ENCODE results near the gene SYNRG. TPM values are rescaled to one million over a fixed set of nuclear protein-coding genes. Genes with fewer than 3 reads are reported as not detected.

The SYNRG gene
- total and polyA plus RNA-seq, 2 donors = 11.5 to 36.6 TPM

DNA sequence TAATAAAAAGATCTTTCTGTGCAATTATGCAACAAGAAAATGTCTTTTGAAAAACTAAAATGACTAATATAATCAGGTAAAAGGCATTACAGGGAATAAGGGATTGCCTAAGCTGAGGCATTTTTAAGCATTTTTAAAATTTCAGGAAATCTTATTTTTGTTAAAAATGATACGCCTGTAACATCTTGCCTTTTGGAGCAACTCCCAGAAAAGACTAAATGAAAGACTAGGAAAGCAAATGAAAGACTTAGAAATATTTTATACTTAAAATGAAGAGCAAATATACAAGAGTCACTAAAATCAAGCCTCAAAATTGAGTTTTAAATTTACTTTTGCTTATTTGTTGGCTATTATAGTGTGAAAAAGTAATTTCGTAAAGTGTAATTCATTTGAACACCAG is 63.7 kb downstream of the SYNRG start:
- Histone ChIP-seq H3K36me3 (ENCODE audit: insufficient read depth) (peaks cover 9% of the 10 kb centered on the region), H3K4me3 (ENCODE audit: low read depth, low read length) (no peak overlapping the region), H3K27ac (ENCODE audit: low read depth) (no peak overlapping the region), H3K4me1 (ENCODE audit: insufficient read depth) (no peaks in the 10 kb centered on the region)
- WGBS = 82% methylated on average over 2 of the region's 2 CpGs
- DNase-seq (ENCODE audit: extremely low spot score) = no peak

DNA sequence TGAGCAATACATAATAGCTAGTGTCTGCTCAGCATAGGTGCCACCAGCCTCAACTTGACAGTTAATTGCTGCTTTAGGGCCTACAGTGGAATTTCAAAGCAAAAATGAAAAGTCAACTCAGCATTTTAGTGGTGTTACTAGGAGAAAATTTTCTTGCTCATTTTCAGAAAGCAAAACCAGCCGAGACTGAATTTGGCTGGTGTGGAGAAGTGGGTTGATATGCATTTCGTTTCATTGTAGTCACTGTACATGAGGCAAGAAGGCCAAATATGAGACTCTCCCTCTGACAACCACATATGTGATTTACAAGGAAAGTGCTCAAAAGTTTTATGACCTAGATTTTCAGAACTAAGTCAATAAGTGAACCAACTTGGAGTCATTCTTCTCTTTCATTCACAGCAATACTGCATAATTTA is 65.6 kb downstream of the SYNRG start:
- H3K4me3 ChIP-seq (ENCODE audit: low read depth, low read length) = no peak overlapping the region
- no peak for DNase-seq (ENCODE audit: extremely low spot score)
- H3K36me3 ChIP-seq (ENCODE audit: insufficient read depth) = peaks cover 12% of the 10 kb centered on the region
- no peak overlapping the region for H3K27ac ChIP-seq (ENCODE audit: low read depth)
- 75% methylated on average over 2 of the region's 2 CpGs for WGBS
- no peaks in the 10 kb centered on the region for H3K4me1 ChIP-seq (ENCODE audit: insufficient read depth)

DNA sequence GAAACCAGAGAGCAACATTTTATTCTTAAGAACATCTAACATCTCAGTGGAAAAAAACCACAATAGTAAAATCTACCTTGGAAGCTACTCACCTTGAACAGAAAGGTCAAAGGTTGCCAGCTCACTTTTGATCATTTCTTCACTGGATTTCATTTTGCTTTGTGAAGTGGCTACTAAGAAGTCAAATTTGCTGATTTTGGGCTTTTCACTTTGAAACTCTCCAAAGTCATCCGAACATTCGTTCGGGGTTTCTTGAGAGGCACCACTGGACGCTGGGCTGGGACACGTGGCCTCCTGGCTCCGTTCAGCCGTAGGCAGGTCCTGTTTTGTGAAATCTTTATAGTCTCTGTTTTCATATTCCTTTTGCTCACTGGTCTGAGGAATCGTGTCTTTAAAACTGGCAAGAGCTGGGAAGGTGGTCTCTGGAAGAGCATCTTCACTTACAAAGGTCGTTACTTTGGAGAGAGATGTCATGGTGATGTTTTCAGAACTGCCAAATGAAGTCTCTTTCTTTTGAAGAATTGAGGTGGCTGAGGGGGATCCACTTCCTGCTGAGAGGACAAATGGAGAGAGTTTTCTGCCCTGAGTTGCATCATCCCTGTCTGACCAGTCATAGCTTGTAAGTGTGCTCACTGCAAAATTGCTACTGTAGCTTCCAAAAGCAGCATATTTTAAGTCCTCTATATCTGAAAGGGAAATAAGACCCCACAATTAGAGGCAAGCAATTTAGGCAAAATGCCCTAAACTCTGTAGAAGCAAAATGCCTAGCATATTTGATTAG is 67.1 kb downstream of the SYNRG start:
- WGBS = 93% methylated on average over 9 of the region's 9 CpGs
- no peak for DNase-seq (ENCODE audit: extremely low spot score)
- Histone ChIP-seq H3K4me1 (ENCODE audit: insufficient read depth) (no peaks in the 10 kb centered on the region), H3K36me3 (ENCODE audit: insufficient read depth) (peaks cover 12% of the 10 kb centered on the region), H3K4me3 (ENCODE audit: low read depth, low read length) (no peak overlapping the region), H3K27ac (ENCODE audit: low read depth) (no peak overlapping the region)

DNA sequence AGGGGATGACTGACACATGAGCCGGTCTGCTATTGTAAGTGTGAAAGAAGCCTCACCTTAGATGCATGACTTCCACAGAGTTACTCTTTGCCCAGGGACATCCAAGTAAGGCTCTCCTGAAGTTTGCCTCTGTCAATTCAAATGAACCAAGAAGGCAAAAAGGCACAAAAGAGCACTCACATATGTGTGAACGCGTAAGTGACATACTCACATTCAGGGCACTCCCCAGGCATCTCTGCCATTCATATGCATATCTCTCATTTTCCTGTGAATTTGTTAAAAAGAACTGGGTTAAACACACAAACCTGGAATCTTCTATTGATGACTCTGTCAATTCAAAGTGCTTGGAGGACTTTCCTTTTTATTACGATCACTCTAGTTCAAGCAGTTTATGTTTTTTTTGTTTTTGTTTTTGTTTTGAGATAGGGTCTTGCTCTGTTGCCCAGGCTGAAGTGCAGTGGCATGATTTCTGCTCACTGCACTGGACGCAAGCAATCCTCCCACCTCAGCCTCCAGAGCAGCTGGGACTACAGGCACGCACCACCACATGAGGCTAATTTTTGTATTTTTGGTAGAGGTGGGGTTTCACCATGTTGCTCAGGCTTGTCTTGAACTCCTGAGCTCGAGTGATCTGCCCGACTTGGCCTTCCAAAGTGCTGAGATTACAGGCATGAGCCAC is 70.1 kb downstream of the SYNRG start:
- no peaks in the 10 kb centered on the region for H3K4me1 ChIP-seq (ENCODE audit: insufficient read depth)
- 93% methylated on average over 8 of the region's 8 CpGs for WGBS
- H3K4me3 ChIP-seq (ENCODE audit: low read depth, low read length) = no peak overlapping the region
- peaks cover 16% of the 10 kb centered on the region for H3K36me3 ChIP-seq (ENCODE audit: insufficient read depth)
- no peak for DNase-seq (ENCODE audit: extremely low spot score)
- no peak overlapping the region for H3K27ac ChIP-seq (ENCODE audit: low read depth)

DNA sequence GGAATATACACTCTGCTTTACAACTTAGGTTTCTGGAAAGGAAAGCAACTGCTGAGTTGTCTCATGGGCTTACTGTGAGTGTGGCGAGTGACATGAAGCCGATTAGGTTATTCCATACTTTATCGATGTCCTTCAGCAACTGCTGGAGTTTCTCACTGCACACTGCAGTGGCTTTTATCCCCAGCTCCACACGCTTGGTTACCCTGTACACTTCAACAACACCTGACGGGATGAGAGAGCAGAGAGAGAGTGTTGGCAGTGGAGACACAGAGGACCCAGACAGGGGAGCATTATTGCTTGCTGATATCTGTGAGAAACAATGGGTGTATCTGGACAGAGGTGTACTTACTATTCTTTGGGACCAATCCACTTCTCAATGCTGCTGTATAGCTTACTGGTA is 73.3 kb downstream of the SYNRG start:
- peaks cover 11% of the 10 kb centered on the region for H3K36me3 ChIP-seq (ENCODE audit: insufficient read depth)
- WGBS = 92% methylated on average over 5 of the region's 5 CpGs
- no peaks in the 10 kb centered on the region for H3K4me1 ChIP-seq (ENCODE audit: insufficient read depth)
- DNase-seq (ENCODE audit: extremely low spot score) = no peak
- H3K4me3 ChIP-seq (ENCODE audit: low read depth, low read length) = no peak overlapping the region
- H3K27ac ChIP-seq (ENCODE audit: low read depth) = no peak overlapping the region

DNA sequence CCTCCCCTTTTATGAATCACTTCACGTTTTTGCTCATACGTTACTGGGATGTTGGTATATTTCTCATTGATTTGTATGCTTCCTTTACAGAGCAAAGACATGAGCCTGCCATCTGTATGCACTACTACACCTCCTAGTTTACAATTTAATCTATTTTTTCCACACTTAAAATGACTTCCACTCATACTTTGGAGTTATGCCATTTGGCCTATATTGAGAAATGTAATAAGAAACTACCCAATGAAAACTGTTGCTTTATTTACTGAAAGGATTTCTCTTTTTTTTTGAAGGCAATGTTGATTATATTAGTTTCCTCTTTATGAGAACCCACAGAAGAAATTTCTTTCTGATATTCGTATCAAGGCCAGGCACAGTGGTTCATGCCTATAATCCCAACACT is 76.5 kb downstream of the SYNRG start:
- Histone ChIP-seq H3K27ac (ENCODE audit: low read depth) (no peak overlapping the region), H3K36me3 (ENCODE audit: insufficient read depth) (peaks cover 6% of the 10 kb centered on the region), H3K4me1 (ENCODE audit: insufficient read depth) (no peaks in the 10 kb centered on the region), H3K4me3 (ENCODE audit: low read depth, low read length) (no peak overlapping the region)
- no peak for DNase-seq (ENCODE audit: extremely low spot score)
- 75% methylated on average over 3 of the region's 3 CpGs for WGBS

DNA sequence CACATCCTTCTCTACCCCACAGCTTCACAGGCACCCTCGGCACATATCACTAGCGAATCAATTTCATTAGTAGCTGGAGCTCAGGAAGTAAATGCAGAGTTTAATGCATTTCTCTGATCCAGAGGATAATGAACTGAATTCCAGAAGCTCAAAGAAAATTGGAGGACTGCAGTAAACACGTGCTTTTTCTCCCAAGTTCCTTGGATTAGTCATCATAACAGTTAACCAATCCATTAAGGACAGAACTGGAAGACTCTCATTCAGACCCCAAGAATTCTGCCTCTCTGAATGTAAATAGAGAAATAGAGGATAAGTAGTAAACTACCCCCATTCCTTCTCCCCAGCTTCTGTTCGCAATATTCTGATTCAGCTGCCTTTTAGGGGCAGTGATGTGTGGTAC is 78.8 kb downstream of the SYNRG start:
- Histone ChIP-seq H3K4me1 (ENCODE audit: insufficient read depth) (no peaks in the 10 kb centered on the region), H3K36me3 (ENCODE audit: insufficient read depth) (peaks cover 2% of the 10 kb centered on the region), H3K4me3 (ENCODE audit: low read depth, low read length) (no peak overlapping the region), H3K27ac (ENCODE audit: low read depth) (no peak overlapping the region)
- no peak for DNase-seq (ENCODE audit: extremely low spot score)
- 87% methylated on average over 4 of the region's 4 CpGs for WGBS

DNA sequence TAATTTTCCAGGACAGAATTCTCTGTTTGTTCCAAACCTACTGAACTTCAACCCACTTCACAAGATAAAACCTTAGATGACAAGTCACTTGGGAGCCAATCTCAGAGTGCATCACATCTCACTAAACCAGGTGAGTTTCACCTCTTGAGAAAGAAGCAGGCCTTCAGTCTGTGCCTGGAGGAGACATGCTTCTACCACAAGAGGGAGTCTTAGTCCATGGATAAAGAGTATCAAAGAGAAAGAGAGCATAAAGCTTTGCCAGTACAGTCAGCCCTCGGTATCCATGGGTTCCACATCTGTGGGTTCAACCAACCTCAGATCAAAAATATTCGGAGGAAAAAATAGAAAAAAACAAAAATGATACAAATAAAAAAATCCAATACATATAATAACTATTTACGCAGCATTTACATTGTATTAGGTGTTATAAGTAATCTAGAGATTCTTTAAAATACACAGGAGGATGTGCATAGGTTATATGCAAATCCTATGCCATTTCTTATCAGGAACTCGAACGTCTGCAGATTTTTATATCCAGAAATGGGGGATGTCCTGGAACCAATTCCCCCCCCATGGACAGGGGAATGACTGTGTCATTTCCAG is 81.9 kb downstream of the SYNRG start:
- no peaks in the 10 kb centered on the region for H3K4me1 ChIP-seq (ENCODE audit: insufficient read depth)
- no peak overlapping the region for H3K27ac ChIP-seq (ENCODE audit: low read depth)
- WGBS = 55% methylated on average over 5 of the region's 5 CpGs
- DNase-seq (ENCODE audit: extremely low spot score) = peak; percentile 25
- H3K4me3 ChIP-seq (ENCODE audit: low read depth, low read length) = no peak overlapping the region
- peaks cover 2% of the 10 kb centered on the region for H3K36me3 ChIP-seq (ENCODE audit: insufficient read depth)

DNA sequence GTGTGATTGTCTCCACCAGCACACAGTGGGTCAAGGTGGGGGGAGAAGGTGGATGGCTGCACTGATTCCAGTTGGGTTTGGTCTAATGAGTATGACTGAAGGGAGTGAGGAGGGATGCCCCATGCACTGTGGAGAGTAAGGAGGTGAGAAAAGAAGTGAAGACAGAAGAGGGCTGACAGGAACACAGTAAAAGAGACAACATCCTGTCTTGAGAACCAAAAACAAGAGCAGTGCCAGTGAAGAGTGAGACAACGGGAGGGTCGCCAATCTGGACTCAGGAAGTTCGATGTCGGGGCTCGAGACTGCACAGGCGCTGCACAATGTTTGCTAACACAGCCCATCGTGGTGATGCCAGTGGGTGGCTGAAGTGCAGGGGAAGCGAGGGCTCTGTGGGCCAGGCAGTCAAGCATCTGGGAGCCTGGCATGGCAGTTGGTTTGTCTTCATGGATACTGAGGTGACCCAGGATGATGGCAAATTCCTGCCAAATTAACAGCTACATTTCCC is 85.5 kb downstream of the SYNRG start:
- H3K36me3 ChIP-seq (ENCODE audit: insufficient read depth) = no peaks in the 10 kb centered on the region
- no peak overlapping the region for H3K4me3 ChIP-seq (ENCODE audit: low read depth, low read length)
- no peaks in the 10 kb centered on the region for H3K4me1 ChIP-seq (ENCODE audit: insufficient read depth)
- H3K27ac ChIP-seq (ENCODE audit: low read depth) = no peak overlapping the region
- DNase-seq (ENCODE audit: extremely low spot score) = no peak
- 79% methylated on average over 8 of the region's 8 CpGs for WGBS

DNA sequence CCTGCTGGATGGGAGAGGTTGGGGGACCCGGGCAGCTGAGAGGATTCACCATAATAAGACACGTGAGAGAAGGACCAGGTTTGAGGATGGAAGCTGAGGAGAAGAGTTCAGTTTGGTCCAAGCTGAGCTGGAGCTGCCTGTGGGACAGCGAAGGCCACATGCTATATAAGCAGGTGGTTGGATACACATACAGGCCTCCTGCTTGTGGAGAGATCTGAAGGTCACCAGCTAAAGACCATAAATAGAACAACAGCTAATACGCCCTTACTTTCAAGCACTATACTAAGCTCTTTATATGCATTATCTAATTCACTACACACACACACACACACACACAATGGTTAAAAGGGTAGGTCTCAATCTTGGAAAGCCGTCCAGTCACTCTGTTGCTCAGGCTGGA is 87.4 kb downstream of the SYNRG start:
- H3K36me3 ChIP-seq (ENCODE audit: insufficient read depth) = no peaks in the 10 kb centered on the region
- no peak for DNase-seq (ENCODE audit: extremely low spot score)
- 92% methylated on average over 5 of the region's 5 CpGs for WGBS

DNA sequence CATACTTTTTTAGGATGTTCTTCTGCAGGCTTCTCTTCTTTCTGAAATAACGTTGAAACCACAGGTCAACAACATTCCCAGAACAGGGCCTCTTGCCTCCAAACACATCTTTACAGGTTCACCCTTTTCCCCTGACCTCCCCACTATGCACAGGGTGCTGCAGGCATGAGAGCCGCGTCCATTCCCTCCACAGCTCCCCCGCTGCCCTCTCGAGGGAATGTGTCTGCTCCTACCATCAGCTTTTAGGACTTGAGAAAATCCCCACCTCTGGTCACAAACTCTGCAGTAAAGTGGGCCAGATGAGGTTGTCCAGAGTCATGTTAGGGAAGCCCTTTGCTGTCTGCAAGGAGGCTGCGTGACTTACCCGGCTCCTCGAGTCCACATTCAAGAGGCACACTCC is 89.0 kb downstream of the SYNRG start:
- DNase-seq (ENCODE audit: extremely low spot score) = no peak
- Histone ChIP-seq H3K27ac (ENCODE audit: low read depth) (no peak overlapping the region), H3K36me3 (ENCODE audit: insufficient read depth) (no peaks in the 10 kb centered on the region), H3K4me3 (ENCODE audit: low read depth, low read length) (no peak overlapping the region), H3K4me1 (ENCODE audit: insufficient read depth) (no peaks in the 10 kb centered on the region)
- 77% methylated on average over 8 of the region's 8 CpGs for WGBS

More for the DNA sequence above, 87.4 kb downstream of the SYNRG start:
- Histone ChIP-seq H3K27ac (ENCODE audit: low read depth) (no peak overlapping the region), H3K4me3 (ENCODE audit: low read depth, low read length) (no peak overlapping the region), H3K4me1 (ENCODE audit: insufficient read depth) (no peaks in the 10 kb centered on the region)

DNA sequence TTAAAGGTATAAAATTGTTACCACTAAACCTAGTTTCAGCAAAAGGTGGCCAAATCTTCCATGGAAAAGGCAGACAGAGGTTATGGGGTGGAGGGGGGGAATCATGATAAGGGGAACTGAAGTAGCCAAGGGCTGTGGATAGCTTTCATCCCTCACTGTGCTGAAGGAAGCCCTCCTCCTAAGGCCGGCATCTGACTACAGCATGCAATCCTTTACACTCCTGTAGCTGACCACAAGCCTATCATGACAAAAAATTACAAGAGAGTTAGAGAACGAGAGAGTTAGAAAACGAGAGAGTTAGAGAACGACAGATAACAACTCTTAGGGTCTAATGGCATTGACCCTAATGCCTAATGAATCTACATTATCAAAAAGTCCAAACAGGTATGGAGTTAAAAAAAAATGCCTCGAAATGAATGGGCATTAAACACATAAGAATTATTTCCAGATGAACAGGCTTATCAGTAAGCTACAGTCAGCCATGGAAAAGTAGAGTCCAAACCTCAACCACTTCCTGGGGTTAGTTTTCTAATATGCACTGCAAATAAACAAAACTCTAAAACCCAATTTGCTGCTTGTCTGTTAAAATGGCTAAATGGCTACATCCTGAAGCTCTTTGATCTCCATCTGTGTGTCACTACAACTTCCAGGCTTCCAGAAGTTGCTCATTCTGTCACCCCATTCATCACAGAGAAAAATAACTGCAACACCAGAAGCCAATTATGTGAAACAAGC is 89.8 kb downstream of the SYNRG start:
- no peaks in the 10 kb centered on the region for H3K4me1 ChIP-seq (ENCODE audit: insufficient read depth)
- H3K36me3 ChIP-seq (ENCODE audit: insufficient read depth) = no peaks in the 10 kb centered on the region
- WGBS = 62% methylated on average over 5 of the region's 5 CpGs
- no peak overlapping the region for H3K27ac ChIP-seq (ENCODE audit: low read depth)
- DNase-seq (ENCODE audit: extremely low spot score) = no peak
- no peak overlapping the region for H3K4me3 ChIP-seq (ENCODE audit: low read depth, low read length)

DNA sequence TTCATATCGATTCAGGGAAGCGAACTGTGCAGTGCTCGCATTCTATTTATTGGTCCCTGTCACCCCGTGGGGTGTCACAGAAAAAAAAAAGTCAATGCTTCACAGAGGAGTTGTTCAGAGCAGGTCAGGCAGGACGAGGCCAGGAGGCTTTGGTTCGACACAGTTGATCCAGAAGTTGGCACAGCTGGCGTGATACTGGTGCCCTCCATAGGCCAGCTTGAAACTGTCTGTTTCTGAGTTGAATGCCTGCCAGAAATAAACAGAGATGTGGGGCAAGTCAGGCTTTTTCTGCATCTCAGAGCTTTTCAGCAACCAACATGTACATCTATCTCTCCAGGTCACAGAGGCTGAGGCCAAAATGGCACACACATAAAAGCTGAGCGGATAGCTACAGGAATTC is 90.4 kb downstream of the SYNRG start:
- WGBS = 75% methylated on average over 8 of the region's 8 CpGs
- DNase-seq (ENCODE audit: extremely low spot score) = no peak
- Histone ChIP-seq H3K4me1 (ENCODE audit: insufficient read depth) (no peaks in the 10 kb centered on the region), H3K36me3 (ENCODE audit: insufficient read depth) (no peaks in the 10 kb centered on the region), H3K27ac (ENCODE audit: low read depth) (no peak overlapping the region), H3K4me3 (ENCODE audit: low read depth, low read length) (no peak overlapping the region)

Measured in urinary bladder (tissue), 4 donors.